OCI-LY1 (cell line): ENCODE results near the gene UXT.

Experiments used
- EZH2 ChIP-seq: fragments of 200-600 bp; sonication (generic), shearing (Covaris generic); IDR thresholded peaks from 2 replicates; pipeline ENCODE4 v1.8.0; 2017; ENCODE audit warnings: borderline replicate concordance, mixed run types, mild to moderate bottlenecking, antibody characterized with exemption, low read length, moderate library complexity, mixed read lengths
- TF ChIP-seq, protein P1 (sequence below): fragments of 200-600 bp; sonication (generic), shearing (Covaris generic); IDR thresholded peaks from 2 replicates; pipeline ENCODE4 v1.5.1; 2017; ENCODE audit warnings: mild to moderate bottlenecking, antibody characterized with exemption, low read length, moderate library complexity, mixed read lengths

DNA sequence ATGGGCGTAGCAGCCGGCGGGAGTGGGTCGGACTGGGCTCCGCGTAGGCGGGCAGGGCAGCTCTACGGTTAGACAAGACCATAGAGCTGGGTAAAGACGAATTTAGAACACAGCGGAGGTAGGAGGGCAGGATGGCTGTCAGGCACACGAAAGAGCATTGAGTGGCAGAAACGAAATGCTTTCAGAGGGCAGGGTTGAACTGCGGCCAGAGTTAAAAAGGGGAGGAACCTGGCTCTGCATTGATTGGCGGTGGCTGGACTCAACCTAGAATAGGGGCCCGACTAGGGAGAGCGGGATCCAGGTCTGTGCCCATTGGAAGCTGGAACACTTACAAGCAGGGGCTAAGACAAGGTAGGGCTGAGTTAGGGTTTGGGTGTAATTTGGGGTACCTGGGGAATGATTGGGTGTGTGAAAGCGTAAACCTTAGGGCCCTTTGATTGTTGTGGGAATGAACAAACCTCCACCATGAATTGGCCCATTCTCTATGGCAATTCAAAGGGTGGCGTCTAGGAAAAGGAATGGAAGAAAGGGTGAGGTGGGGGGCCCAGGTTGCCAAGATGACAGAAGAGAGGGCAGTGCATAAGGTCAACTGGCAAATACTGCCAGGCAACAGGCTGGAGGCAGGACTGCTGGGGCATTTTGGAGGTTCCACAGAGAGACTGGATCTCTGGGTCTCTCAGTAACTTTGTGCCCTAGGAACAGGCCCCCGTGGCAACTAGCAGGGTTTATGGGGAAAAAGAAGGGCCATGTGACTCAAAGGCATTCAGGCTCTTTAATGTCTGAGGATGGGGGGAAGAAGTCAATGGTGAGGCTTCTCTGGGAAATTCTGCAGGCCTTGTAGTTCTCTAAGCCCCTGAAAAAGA, 7.7 kb downstream of the UXT start:
- TF ChIP-seq, protein P1, sequence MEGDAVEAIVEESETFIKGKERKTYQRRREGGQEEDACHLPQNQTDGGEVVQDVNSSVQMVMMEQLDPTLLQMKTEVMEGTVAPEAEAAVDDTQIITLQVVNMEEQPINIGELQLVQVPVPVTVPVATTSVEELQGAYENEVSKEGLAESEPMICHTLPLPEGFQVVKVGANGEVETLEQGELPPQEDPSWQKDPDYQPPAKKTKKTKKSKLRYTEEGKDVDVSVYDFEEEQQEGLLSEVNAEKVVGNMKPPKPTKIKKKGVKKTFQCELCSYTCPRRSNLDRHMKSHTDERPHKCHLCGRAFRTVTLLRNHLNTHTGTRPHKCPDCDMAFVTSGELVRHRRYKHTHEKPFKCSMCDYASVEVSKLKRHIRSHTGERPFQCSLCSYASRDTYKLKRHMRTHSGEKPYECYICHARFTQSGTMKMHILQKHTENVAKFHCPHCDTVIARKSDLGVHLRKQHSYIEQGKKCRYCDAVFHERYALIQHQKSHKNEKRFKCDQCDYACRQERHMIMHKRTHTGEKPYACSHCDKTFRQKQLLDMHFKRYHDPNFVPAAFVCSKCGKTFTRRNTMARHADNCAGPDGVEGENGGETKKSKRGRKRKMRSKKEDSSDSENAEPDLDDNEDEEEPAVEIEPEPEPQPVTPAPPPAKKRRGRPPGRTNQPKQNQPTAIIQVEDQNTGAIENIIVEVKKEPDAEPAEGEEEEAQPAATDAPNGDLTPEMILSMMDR, result no peak
- TF ChIP-seq EZH2, result no peak
